ENCODE measurements around the gene BTG3.

The BTG3 gene

DNA sequence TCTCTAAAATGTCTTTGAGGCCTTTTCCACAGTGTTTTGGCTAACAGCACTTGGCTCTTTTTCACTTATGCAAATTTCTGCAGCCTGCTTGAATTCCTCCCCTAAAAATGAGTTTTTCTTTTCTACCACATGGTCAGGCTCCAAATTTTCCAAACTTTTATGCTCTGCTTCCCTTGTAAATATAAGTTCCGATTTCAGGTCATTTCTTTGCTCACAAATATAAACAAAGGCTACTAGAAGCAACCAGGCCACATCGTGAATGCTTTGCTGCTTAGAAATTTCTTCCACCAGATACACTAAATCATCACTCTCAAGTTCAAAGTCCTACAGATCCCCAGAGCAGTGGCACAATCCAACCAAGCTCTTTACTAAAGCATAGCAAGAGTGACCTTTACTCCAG, 28.1 kb upstream of the BTG3 start:
- no peak overlapping the region for H3K4me3 ChIP-seq (ENCODE audit: low read length)
- no peaks in the 10 kb centered on the region for H3K27me3 ChIP-seq (ENCODE audit: low read depth, low read length)
- H2AFZ ChIP-seq (ENCODE audit: low read depth, low read length): no peak overlapping the region
- no peaks in the 10 kb centered on the region for H4K20me1 ChIP-seq (ENCODE audit: insufficient read depth, low read length)
- no peak overlapping the region for H3K27ac ChIP-seq (ENCODE audit: low read length)
- H3K79me2 ChIP-seq (ENCODE audit: low read length): no peaks in the 10 kb centered on the region
- H3K36me3 ChIP-seq (replicated peaks; ENCODE audit: low read depth, low read length): no peaks in the 10 kb centered on the region
- H3K9me3 ChIP-seq (ENCODE audit: insufficient read depth, low read length): no peaks in the 10 kb centered on the region
- TF ChIP-seq, protein P1, sequence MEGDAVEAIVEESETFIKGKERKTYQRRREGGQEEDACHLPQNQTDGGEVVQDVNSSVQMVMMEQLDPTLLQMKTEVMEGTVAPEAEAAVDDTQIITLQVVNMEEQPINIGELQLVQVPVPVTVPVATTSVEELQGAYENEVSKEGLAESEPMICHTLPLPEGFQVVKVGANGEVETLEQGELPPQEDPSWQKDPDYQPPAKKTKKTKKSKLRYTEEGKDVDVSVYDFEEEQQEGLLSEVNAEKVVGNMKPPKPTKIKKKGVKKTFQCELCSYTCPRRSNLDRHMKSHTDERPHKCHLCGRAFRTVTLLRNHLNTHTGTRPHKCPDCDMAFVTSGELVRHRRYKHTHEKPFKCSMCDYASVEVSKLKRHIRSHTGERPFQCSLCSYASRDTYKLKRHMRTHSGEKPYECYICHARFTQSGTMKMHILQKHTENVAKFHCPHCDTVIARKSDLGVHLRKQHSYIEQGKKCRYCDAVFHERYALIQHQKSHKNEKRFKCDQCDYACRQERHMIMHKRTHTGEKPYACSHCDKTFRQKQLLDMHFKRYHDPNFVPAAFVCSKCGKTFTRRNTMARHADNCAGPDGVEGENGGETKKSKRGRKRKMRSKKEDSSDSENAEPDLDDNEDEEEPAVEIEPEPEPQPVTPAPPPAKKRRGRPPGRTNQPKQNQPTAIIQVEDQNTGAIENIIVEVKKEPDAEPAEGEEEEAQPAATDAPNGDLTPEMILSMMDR (IDR thresholded peaks at IDR 0.05; ENCODE audit: low read depth, low read length): no peak
- TF ChIP-seq EZH2phosphoT487 (IDR thresholded peaks at IDR 0.05; ENCODE audit: low read depth): no peak
- H3K4me2 ChIP-seq (ENCODE audit: low read length): no peak overlapping the region
- H3K4me1 ChIP-seq (ENCODE audit: low read length): no peaks in the 10 kb centered on the region
- no peak overlapping the region for H3K9ac ChIP-seq (ENCODE audit: low read length)

DNA sequence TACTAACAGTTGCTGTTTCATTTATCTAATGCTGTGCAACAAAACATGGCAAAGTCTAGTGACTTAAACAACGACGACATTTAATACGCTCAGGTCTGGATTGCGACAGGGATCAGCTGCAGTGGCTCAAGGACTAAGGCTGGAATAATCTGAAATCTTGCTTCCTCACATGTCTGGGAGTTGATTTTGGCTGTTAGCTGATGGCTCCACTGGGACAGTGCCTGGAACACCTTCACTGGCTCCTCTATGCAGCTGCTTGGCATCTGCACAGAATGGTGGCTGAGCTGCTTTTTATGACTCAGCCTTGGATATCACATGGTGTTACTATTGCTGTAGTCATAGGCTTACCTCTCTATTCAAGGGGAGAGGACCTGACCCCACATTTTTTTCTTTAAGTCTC, 24.0 kb upstream of the BTG3 start:
- H3K9me3 ChIP-seq (ENCODE audit: insufficient read depth, low read length): no peaks in the 10 kb centered on the region
- H3K27me3 ChIP-seq (ENCODE audit: low read depth, low read length): no peaks in the 10 kb centered on the region
- H4K20me1 ChIP-seq (ENCODE audit: insufficient read depth, low read length): no peaks in the 10 kb centered on the region
- no peak overlapping the region for H2AFZ ChIP-seq (ENCODE audit: low read depth, low read length)
- H3K27ac ChIP-seq (ENCODE audit: low read length): no peak overlapping the region
- H3K36me3 ChIP-seq (replicated peaks; ENCODE audit: low read depth, low read length): no peaks in the 10 kb centered on the region
- H3K4me1 ChIP-seq (ENCODE audit: low read length): no peaks in the 10 kb centered on the region
- H3K4me3 ChIP-seq (ENCODE audit: low read length): no peak overlapping the region
- no peaks in the 10 kb centered on the region for H3K79me2 ChIP-seq (ENCODE audit: low read length)
- no peak for TF ChIP-seq EZH2phosphoT487 (IDR thresholded peaks at IDR 0.05; ENCODE audit: low read depth)
- TF ChIP-seq, protein P1 (IDR thresholded peaks at IDR 0.05; ENCODE audit: low read depth, low read length): no peak
- H3K4me2 ChIP-seq (ENCODE audit: low read length): no peak overlapping the region
- no peak overlapping the region for H3K9ac ChIP-seq (ENCODE audit: low read length)

DNA sequence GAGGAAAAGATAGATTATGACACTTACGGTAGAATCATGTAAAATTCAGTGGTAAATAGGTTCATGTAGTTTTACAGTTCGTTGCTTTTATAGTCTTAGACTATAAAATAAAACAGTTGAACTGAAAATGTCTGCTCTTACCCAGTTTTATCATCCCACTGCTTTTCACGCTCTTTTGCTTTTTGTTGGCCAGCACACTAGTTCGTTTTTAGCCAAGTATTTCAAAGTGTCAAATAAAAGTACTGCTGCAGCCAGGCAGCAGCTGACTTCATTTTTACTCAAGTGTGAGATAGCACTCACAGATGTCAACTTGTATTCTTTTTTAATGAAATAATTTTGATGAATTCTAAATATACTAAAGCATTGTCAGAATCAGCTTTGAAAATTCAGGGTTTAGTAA, 18.5 kb upstream of the BTG3 start:
- Histone ChIP-seq H3K4me2 (ENCODE audit: low read length) (no peak overlapping the region), H3K9ac (ENCODE audit: low read length) (no peak overlapping the region), H3K79me2 (ENCODE audit: low read length) (no peaks in the 10 kb centered on the region), H3K9me3 (ENCODE audit: insufficient read depth, low read length) (no peaks in the 10 kb centered on the region), H3K27me3 (ENCODE audit: low read depth, low read length) (no peaks in the 10 kb centered on the region), H3K27ac (ENCODE audit: low read length) (no peak overlapping the region), H4K20me1 (ENCODE audit: insufficient read depth, low read length) (no peaks in the 10 kb centered on the region), H3K4me3 (ENCODE audit: low read length) (no peak overlapping the region), H2AFZ (ENCODE audit: low read depth, low read length) (no peak overlapping the region), H3K36me3 (replicated peaks; ENCODE audit: low read depth, low read length) (no peaks in the 10 kb centered on the region), H3K4me1 (ENCODE audit: low read length) (no peaks in the 10 kb centered on the region)
- TF ChIP-seq EZH2phosphoT487 (IDR thresholded peaks at IDR 0.05; ENCODE audit: low read depth): no peak
- TF ChIP-seq, protein P1 (IDR thresholded peaks at IDR 0.05; ENCODE audit: low read depth, low read length): no peak

DNA sequence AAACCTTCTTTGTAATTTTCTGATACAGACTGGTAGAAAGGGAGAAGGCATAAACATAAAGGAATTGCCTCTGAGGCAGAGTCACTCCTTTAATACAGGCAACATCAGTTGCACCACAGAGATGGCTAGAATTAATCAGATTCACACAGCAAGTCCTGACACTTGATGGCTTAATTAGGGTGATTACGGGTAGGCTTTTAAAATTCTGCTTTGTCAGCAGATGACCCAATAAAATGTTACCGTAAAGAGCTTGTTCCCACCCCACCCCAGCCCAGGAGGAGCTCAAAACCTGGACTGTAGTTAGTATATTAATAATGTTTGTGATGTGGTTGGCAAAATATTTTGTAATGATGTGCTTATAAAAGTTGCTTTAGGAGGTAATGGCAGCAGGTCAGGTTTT, 9.3 kb upstream of the BTG3 start:
- no peaks in the 10 kb centered on the region for H3K4me1 ChIP-seq (ENCODE audit: low read length)
- H3K9ac ChIP-seq (ENCODE audit: low read length): no peak overlapping the region
- H3K9me3 ChIP-seq (ENCODE audit: insufficient read depth, low read length): no peaks in the 10 kb centered on the region
- no peak overlapping the region for H2AFZ ChIP-seq (ENCODE audit: low read depth, low read length)
- H3K4me2 ChIP-seq (ENCODE audit: low read length): no peak overlapping the region
- TF ChIP-seq, protein P1 (IDR thresholded peaks at IDR 0.05; ENCODE audit: low read depth, low read length): no peak
- no peak for TF ChIP-seq EZH2phosphoT487 (IDR thresholded peaks at IDR 0.05; ENCODE audit: low read depth)
- no peak overlapping the region for H3K4me3 ChIP-seq (ENCODE audit: low read length)
- no peaks in the 10 kb centered on the region for H3K36me3 ChIP-seq (replicated peaks; ENCODE audit: low read depth, low read length)
- no peak overlapping the region for H3K27ac ChIP-seq (ENCODE audit: low read length)
- H4K20me1 ChIP-seq (ENCODE audit: insufficient read depth, low read length): no peaks in the 10 kb centered on the region
- H3K27me3 ChIP-seq (ENCODE audit: low read depth, low read length): no peaks in the 10 kb centered on the region
- no peaks in the 10 kb centered on the region for H3K79me2 ChIP-seq (ENCODE audit: low read length)

All from OCI-LY3 (cell line).